ENCODE data around the gene SCN2B. TPM values are rescaled to one million over a fixed set of nuclear protein-coding genes. Genes with fewer than 3 reads are reported as not detected.
A peak's percentile ranks its signal among the peaks of the same experiment; 100 is the strongest.

SCN2B gene
- total and polyA plus RNA-seq, 9 donors: 2.1 to 5.4 (median 4.2) TPM

- Histone ChIP-seq H3K4me1 (ENCODE audit: control insufficient read depth, insufficient read depth, low read length) (peaks cover 30% of the 10 kb centered on the region), H3K27ac (ENCODE audit: low read length) (no peak overlapping the region), H3K4me3 (ENCODE audit: low read length) (no peak overlapping the region), H3K36me3 (ENCODE audit: control insufficient read depth, insufficient read depth, low read length) (no peaks in the 10 kb centered on the region), H3K27me3 (ENCODE audit: control insufficient read depth, insufficient read depth, low read length) (no peaks in the 10 kb centered on the region), H3K9me3 (replicated peaks; ENCODE audit: control insufficient read depth, low read depth, low read length) (no peaks in the 10 kb centered on the region)
- 100% methylated on average over 2 of the region's 4 CpGs for WGBS (ENCODE audit: insufficient coverage)
- DNase-seq: no peak
Measured at GRCh38 chr11:118176778-118177134, 317 bp upstream of the SCN2B start.

- Histone ChIP-seq H3K4me1 (ENCODE audit: control insufficient read depth, insufficient read depth, low read length) (peaks cover 39% of the 10 kb centered on the region), H3K9me3 (replicated peaks; ENCODE audit: control insufficient read depth, low read depth, low read length) (no peaks in the 10 kb centered on the region), H3K27me3 (ENCODE audit: control insufficient read depth, insufficient read depth, low read length) (peaks cover 13% of the 10 kb centered on the region), H3K4me3 (ENCODE audit: low read length) (peak overlapping the region; percentile 44), H3K27ac (ENCODE audit: low read length) (no peak overlapping the region), H3K36me3 (ENCODE audit: control insufficient read depth, insufficient read depth, low read length) (no peaks in the 10 kb centered on the region)
- no peak for DNase-seq
- 29% methylated on average over 9 of the region's 13 CpGs for WGBS (ENCODE audit: insufficient coverage)
Measured at GRCh38 chr11:118175031-118175992, 1.1 kb downstream of the SCN2B start.

GRCh38 chr11:118174006-118174567, 2.4 kb downstream of the SCN2B start:
- Histone ChIP-seq H3K27ac (ENCODE audit: low read length) (no peak overlapping the region), H3K4me3 (ENCODE audit: low read length) (no peak overlapping the region), H3K4me1 (ENCODE audit: control insufficient read depth, insufficient read depth, low read length) (peaks cover 40% of the 10 kb centered on the region), H3K27me3 (ENCODE audit: control insufficient read depth, insufficient read depth, low read length) (peaks cover 13% of the 10 kb centered on the region), H3K36me3 (ENCODE audit: control insufficient read depth, insufficient read depth, low read length) (no peaks in the 10 kb centered on the region), H3K9me3 (replicated peaks; ENCODE audit: control insufficient read depth, low read depth, low read length) (no peaks in the 10 kb centered on the region)
- WGBS (ENCODE audit: insufficient coverage): 87% methylated on average over 8 of the region's 9 CpGs
- DNase-seq: no peak

- Histone ChIP-seq H3K27me3 (ENCODE audit: control insufficient read depth, insufficient read depth, low read length) (peaks cover 13% of the 10 kb centered on the region), H3K4me3 (ENCODE audit: low read length) (no peak overlapping the region), H3K36me3 (ENCODE audit: control insufficient read depth, insufficient read depth, low read length) (no peaks in the 10 kb centered on the region), H3K9me3 (replicated peaks; ENCODE audit: control insufficient read depth, low read depth, low read length) (no peaks in the 10 kb centered on the region), H3K4me1 (ENCODE audit: control insufficient read depth, insufficient read depth, low read length) (peaks cover 42% of the 10 kb centered on the region), H3K27ac (ENCODE audit: low read length) (no peak overlapping the region)
- no peak for DNase-seq
- 80% methylated on average over 7 of the region's 9 CpGs for WGBS (ENCODE audit: insufficient coverage)
Measured at GRCh38 chr11:118172356-118172755, 4.1 kb downstream of the SCN2B start.

- Histone ChIP-seq H3K9me3 (replicated peaks; ENCODE audit: control insufficient read depth, low read depth, low read length) (no peaks in the 10 kb centered on the region), H3K27ac (ENCODE audit: low read length) (no peak overlapping the region), H3K27me3 (ENCODE audit: control insufficient read depth, insufficient read depth, low read length) (peaks cover 13% of the 10 kb centered on the region), H3K36me3 (ENCODE audit: control insufficient read depth, insufficient read depth, low read length) (no peaks in the 10 kb centered on the region), H3K4me1 (ENCODE audit: control insufficient read depth, insufficient read depth, low read length) (peaks cover 42% of the 10 kb centered on the region), H3K4me3 (ENCODE audit: low read length) (peak overlapping the region; percentile 5)
- WGBS (ENCODE audit: insufficient coverage): 3% methylated on average over 23 of the region's 29 CpGs
- DNase-seq: peak; percentile 83
Measured at GRCh38 chr11:118171269-118172062, 5.0 kb downstream of the SCN2B start.

- no peak overlapping the region for H3K27ac ChIP-seq (ENCODE audit: low read length)
- H3K27me3 ChIP-seq (ENCODE audit: control insufficient read depth, insufficient read depth, low read length): peaks cover 13% of the 10 kb centered on the region
- peaks cover 38% of the 10 kb centered on the region for H3K4me1 ChIP-seq (ENCODE audit: control insufficient read depth, insufficient read depth, low read length)
- peak; percentile 29 for DNase-seq
- H3K9me3 ChIP-seq (replicated peaks; ENCODE audit: control insufficient read depth, low read depth, low read length): no peaks in the 10 kb centered on the region
- H3K4me3 ChIP-seq (ENCODE audit: low read length): no peak overlapping the region
- no peaks in the 10 kb centered on the region for H3K36me3 ChIP-seq (ENCODE audit: control insufficient read depth, insufficient read depth, low read length)
- 23% methylated on average over 7 of the region's 8 CpGs for WGBS (ENCODE audit: insufficient coverage)
Measured at GRCh38 chr11:118170882-118171268, 5.6 kb downstream of the SCN2B start.

- Histone ChIP-seq H3K27ac (ENCODE audit: low read length) (no peak overlapping the region), H3K4me3 (ENCODE audit: low read length) (no peak overlapping the region), H3K9me3 (replicated peaks; ENCODE audit: control insufficient read depth, low read depth, low read length) (no peaks in the 10 kb centered on the region), H3K36me3 (ENCODE audit: control insufficient read depth, insufficient read depth, low read length) (no peaks in the 10 kb centered on the region), H3K4me1 (ENCODE audit: control insufficient read depth, insufficient read depth, low read length) (peaks cover 33% of the 10 kb centered on the region), H3K27me3 (ENCODE audit: control insufficient read depth, insufficient read depth, low read length) (peaks cover 13% of the 10 kb centered on the region)
- 66% methylated on average over 9 of the region's 9 CpGs for WGBS (ENCODE audit: insufficient coverage)
- no peak for DNase-seq
Measured at GRCh38 chr11:118170231-118170630, 6.2 kb downstream of the SCN2B start.

GRCh38 chr11:118169300-118170140, 6.9 kb downstream of the SCN2B start:
- WGBS (ENCODE audit: insufficient coverage): 66% methylated on average over 6 of the region's 7 CpGs
- H3K4me3 ChIP-seq (ENCODE audit: low read length): no peak overlapping the region
- peaks cover 26% of the 10 kb centered on the region for H3K4me1 ChIP-seq (ENCODE audit: control insufficient read depth, insufficient read depth, low read length)
- peak; percentile 30 for DNase-seq
- peaks cover 16% of the 10 kb centered on the region for H3K27me3 ChIP-seq (ENCODE audit: control insufficient read depth, insufficient read depth, low read length)
- no peaks in the 10 kb centered on the region for H3K9me3 ChIP-seq (replicated peaks; ENCODE audit: control insufficient read depth, low read depth, low read length)
- no peaks in the 10 kb centered on the region for H3K36me3 ChIP-seq (ENCODE audit: control insufficient read depth, insufficient read depth, low read length)
- H3K27ac ChIP-seq (ENCODE audit: low read length): no peak overlapping the region

GRCh38 chr11:118168751-118169150, 7.7 kb downstream of the SCN2B start:
- Histone ChIP-seq H3K4me1 (ENCODE audit: control insufficient read depth, insufficient read depth, low read length) (peaks cover 25% of the 10 kb centered on the region), H3K27me3 (ENCODE audit: control insufficient read depth, insufficient read depth, low read length) (peaks cover 21% of the 10 kb centered on the region), H3K4me3 (ENCODE audit: low read length) (no peak overlapping the region), H3K27ac (ENCODE audit: low read length) (no peak overlapping the region), H3K9me3 (replicated peaks; ENCODE audit: control insufficient read depth, low read depth, low read length) (no peaks in the 10 kb centered on the region), H3K36me3 (ENCODE audit: control insufficient read depth, insufficient read depth, low read length) (no peaks in the 10 kb centered on the region)
- no peak for DNase-seq
- no CpG with 5 or more reads among the region's 3 CpGs for WGBS (ENCODE audit: insufficient coverage)

Data from muscle of leg (tissue), 11 donors.